Neutrophil (primary cell): ENCODE data around the gene NAV3.
A peak's percentile ranks its signal among the peaks of the same experiment; 100 is the strongest.

Experiments
- H3K27ac ChIP-seq: fragments of 200-600 bp; sonication (generic); 2 replicates; pipeline ENCODE4 v1.5.1; 2016; ENCODE audit warnings: mild to moderate bottlenecking, moderate library complexity
- H3K27me3 ChIP-seq: fragments of 200-600 bp; sonication (generic); 2 replicates; pipeline ENCODE4 v1.6.0; 2016; ENCODE audit warnings: mild to moderate bottlenecking
- H3K36me3 ChIP-seq: fragments of 200-600 bp; sonication (generic); 2 replicates; pipeline ENCODE4 v1.5.1; 2017
- H3K4me1 ChIP-seq, 2 experiments: fragments of 200-600 bp in 1 of 2; sonication (generic) in 1 of 2; 1 replicate in 1 of 2; 2 replicates in 1 of 2; pipeline versions ENCODE4 v1.5.1 to v1.6.1; 2013 to 2016; ENCODE audit warnings: low read depth in 1 of 2, low read length in 1 of 2, mild to moderate bottlenecking in 1 of 2, moderate library complexity in 1 of 2; ENCODE audit not compliant: control insufficient read depth in 1 of 2, insufficient read depth in 1 of 2
- H3K4me3 ChIP-seq, 2 experiments: fragments of 200-600 bp in 1 of 2; sonication (generic) in 1 of 2; 1 replicate in 1 of 2; 2 replicates in 1 of 2; pipeline ENCODE4 v1.5.1; 2013 to 2016; ENCODE audit warnings: low read depth in 1 of 2, low read length in 1 of 2, mild to moderate bottlenecking in 1 of 2, moderate library complexity in 1 of 2
- H3K9me3 ChIP-seq: fragments of 200-600 bp; sonication (generic); 2 replicates; pipeline ENCODE4 v1.5.1; 2016
- TF ChIP-seq, protein P1 (sequence below): fragments of 200-600 bp; sonication (generic); IDR thresholded peaks from 2 replicates; pipeline ENCODE4 v1.5.1; 2016; ENCODE audit warnings: antibody characterized with exemption

NAV3 gene

DNA sequence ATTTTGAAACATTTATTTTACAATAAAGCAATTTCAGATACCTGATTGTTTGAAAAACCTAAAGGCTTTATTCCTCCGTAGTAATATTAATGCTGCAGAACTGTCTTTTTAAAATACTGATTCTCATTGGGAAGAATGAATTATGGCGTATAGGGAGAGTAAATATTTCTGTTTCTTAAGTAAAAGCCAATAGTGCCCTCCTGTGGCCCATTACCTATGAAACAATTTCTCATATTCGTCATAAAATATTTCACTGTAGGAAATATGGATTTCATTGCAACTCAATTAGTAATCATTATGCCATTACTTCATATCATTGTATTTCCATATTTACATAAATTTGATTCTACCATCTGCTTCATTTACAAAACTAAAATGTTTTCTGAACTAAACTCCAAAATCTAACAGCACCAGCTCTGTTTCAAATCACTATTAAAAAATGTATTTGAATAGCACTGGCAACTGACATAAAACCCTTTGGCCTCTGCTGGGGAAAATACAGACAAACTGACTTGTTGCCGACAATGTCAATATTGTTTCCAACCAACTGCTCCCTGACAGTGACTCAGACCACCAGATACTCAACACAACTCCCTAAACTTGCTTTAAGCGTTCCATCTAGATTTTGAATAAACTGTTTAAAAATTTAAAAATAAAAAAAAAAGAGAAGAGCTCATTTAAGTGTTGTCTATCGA lies 290.3 kb downstream of the NAV3 start:
- Histone ChIP-seq H3K4me1 (peaks cover 0 to 7% of the 10 kb centered on the region in 2 experiments), H3K27me3 (no peaks in the 10 kb centered on the region), H3K4me3 (no peak overlapping the region), H3K36me3 (no peaks in the 10 kb centered on the region), H3K27ac (no peak overlapping the region), H3K9me3 (no peaks in the 10 kb centered on the region)
- TF ChIP-seq, protein P1, sequence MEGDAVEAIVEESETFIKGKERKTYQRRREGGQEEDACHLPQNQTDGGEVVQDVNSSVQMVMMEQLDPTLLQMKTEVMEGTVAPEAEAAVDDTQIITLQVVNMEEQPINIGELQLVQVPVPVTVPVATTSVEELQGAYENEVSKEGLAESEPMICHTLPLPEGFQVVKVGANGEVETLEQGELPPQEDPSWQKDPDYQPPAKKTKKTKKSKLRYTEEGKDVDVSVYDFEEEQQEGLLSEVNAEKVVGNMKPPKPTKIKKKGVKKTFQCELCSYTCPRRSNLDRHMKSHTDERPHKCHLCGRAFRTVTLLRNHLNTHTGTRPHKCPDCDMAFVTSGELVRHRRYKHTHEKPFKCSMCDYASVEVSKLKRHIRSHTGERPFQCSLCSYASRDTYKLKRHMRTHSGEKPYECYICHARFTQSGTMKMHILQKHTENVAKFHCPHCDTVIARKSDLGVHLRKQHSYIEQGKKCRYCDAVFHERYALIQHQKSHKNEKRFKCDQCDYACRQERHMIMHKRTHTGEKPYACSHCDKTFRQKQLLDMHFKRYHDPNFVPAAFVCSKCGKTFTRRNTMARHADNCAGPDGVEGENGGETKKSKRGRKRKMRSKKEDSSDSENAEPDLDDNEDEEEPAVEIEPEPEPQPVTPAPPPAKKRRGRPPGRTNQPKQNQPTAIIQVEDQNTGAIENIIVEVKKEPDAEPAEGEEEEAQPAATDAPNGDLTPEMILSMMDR, result peak; percentile 15

DNA sequence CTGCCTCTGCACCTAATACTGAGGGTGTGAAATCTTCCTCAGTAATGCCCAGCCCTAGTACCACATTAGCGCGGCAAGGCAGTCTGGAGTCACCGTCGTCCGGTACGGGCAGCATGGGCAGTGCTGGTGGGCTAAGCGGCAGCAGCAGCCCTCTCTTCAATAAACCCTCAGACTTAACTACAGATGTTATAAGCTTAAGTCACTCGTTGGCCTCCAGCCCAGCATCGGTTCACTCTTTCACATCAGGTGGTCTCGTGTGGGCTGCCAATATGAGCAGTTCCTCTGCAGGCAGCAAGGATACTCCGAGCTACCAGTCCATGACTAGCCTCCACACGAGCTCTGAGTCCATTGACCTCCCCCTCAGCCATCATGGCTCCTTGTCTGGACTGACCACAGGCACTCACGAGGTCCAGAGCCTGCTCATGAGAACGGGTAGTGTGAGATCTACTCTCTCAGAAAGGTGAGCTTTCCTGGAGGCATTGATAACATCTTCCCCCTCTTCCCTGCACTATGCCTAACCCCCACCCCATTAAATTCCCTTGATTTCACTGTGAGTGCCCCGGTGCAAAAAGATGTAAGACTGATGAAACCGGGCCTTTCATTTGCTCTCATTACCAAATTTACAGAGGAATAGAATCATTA lies 291.4 kb downstream of the NAV3 start:
- Histone ChIP-seq H3K4me1 (no peaks in the 10 kb centered on the region), H3K27me3 (no peaks in the 10 kb centered on the region), H3K27ac (no peak overlapping the region), H3K36me3 (no peaks in the 10 kb centered on the region), H3K4me3 (no peak overlapping the region), H3K9me3 (no peaks in the 10 kb centered on the region)
- TF ChIP-seq, protein P1, result no peak

DNA sequence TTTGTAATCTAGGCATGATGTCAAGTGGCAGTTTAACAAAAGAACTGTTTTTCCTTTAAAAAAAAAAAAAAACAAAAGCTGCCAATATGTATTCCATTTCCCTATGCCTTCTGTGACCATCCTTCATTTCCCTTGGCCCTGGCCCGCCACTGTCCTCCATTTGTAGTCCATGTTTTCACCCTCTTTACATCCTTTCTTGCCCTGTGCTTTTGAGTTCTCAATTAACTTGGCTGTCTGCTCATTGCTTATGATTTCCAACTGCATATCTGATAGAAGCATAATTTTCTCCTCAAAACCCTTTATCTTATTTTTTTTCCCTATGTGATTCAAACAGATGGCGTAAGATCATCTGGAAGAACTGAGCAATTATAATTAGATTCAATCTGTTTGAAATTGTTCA lies 297.5 kb downstream of the NAV3 start:
- TF ChIP-seq, protein P1, result no peak
- Histone ChIP-seq H3K27ac (no peak overlapping the region), H3K4me3 (no peak overlapping the region), H3K9me3 (no peaks in the 10 kb centered on the region), H3K36me3 (no peaks in the 10 kb centered on the region), H3K27me3 (peaks cover 6% of the 10 kb centered on the region), H3K4me1 (no peaks in the 10 kb centered on the region)

DNA sequence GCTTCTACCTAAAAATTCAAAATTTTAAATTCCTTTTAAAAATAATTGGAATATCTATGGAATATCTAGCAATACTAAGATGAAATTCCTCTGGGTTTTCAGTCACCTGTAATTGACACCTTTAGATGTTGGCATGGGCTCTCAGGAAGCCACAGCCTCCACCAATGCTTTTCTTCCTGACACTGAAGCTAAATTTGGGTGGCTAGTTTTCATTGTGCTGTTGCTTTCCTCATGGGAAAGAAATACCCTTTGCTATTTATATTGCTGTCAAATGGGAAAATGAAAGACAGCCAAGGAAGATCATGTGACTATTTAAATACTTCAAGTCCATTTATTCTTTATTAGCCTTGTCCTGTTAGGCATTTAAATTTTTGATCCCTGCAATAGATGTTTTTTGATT lies 313.0 kb downstream of the NAV3 start:
- no peak overlapping the region for H3K4me3 ChIP-seq
- H3K4me1 ChIP-seq, result no peaks in the 10 kb centered on the region
- no peaks in the 10 kb centered on the region for H3K27me3 ChIP-seq
- H3K27ac ChIP-seq, result no peak overlapping the region
- TF ChIP-seq, protein P1, result no peak
- no peaks in the 10 kb centered on the region for H3K9me3 ChIP-seq
- no peaks in the 10 kb centered on the region for H3K36me3 ChIP-seq

DNA sequence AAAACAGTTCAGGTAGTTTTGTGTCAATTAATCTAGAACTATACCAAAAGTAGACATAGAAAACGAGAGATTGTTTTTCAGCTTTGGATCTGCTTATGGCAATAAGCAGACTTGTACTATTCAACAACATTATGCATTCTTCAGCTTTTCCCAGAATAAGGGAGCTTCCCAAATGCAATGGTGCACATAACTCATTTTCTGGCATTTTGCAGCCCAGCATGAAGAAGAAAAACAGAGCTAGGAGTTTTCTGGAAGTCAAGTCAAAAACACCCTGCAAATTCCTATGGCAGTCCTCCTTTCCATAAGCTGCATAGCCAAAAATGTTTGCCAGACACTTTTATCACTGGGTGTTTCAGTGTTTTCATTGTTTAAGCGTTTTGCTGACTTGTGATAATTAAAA lies 314.7 kb downstream of the NAV3 start:
- no peak overlapping the region for H3K27ac ChIP-seq
- H3K4me1 ChIP-seq, result no peaks in the 10 kb centered on the region
- TF ChIP-seq, protein P1, result no peak
- H3K4me3 ChIP-seq, result no peak overlapping the region
- no peaks in the 10 kb centered on the region for H3K27me3 ChIP-seq
- no peaks in the 10 kb centered on the region for H3K36me3 ChIP-seq
- H3K9me3 ChIP-seq, result no peaks in the 10 kb centered on the region
